ENCODE measurements around the gene ABHD16A.

Gene ABHD16A

GRCh38 chr6:31681135-31681671, 21.9 kb downstream of the ABHD16A start:
- no peak for DNase-seq (ENCODE audit: low read depth)
- H3K4me3 ChIP-seq (ENCODE audit: low read depth, low read length), result peak overlapping the region; percentile 45
- in situ Hi-C loops (cut with HindIII; ENCODE audit: low sequenced_read_pairs), result no loop called here
- peak; percentile 15 for TF ChIP-seq CTCF (IDR thresholded peaks at IDR 0.05; ENCODE audit: low read depth, low read length, missing control alignments)

DNA sequence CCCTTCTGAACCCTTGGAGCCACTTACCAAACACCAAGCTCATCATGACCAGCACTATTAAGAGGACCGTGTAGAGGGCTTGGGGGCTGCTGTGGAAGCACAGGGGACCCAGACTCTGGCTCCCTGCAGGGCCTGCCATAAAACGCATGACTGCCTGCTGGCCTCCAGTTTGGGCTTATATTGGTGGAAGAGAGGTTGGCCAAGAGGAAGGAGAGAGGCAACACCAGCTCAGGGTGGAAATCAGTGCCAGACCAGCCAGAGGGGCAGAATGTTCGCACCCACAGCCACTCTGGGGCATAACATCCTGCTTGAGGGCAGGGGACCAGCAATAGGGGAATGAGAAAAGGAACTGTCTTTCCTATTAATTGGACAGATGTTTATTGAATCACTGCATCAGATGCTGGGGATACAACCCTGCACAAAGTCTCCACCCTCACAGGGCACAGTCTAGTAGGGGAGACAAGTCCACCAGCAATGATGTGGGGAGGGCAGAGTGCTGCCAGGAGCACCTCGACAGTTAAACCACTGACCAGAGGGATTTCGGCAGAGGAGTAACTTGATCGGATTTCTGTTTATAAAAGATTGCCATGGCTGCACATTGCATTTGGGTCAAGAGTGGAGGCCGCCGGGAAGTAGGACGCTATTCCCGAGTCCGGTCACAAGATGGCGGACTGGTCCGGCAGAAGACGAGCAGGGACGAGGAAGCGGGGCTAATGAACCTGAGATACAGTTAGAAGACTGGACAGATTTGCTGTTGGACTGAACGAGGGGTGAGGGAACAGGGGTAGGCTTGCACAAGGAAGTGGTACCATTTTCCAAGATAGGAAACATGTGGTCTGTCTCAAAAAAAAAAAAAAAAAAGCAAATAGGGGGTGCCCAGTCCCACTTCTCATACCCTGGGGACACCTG, 22.6 kb downstream of the ABHD16A start, which contains the start of gene LY6G5C:
Gene LY6G5C, minus strand, starts transcription at position 842 of the 909 bp plus-strand sequence. Its CDS starts 694 bp downstream, at position 148.
- peak within 1 kb of the TSS; percentile 45 for H3K4me3 ChIP-seq (ENCODE audit: low read depth, low read length)
- TF ChIP-seq CTCF (IDR thresholded peaks at IDR 0.05; ENCODE audit: low read depth, low read length, missing control alignments), result peak; percentile 60
- in situ Hi-C loops (cut with HindIII; ENCODE audit: low sequenced_read_pairs), result no loop called here
- peak; percentile 84 for DNase-seq (ENCODE audit: low read depth)

- no peak for DNase-seq (ENCODE audit: low read depth)
- no peak overlapping the region for H3K4me3 ChIP-seq (ENCODE audit: low read depth, low read length)
- no peak for TF ChIP-seq CTCF (IDR thresholded peaks at IDR 0.05; ENCODE audit: low read depth, low read length, missing control alignments)
- in situ Hi-C loops (cut with HindIII; ENCODE audit: low sequenced_read_pairs), result no loop called here
Measured at GRCh38 chr6:31677955-31678354, 25.2 kb downstream of the ABHD16A start.

DNA sequence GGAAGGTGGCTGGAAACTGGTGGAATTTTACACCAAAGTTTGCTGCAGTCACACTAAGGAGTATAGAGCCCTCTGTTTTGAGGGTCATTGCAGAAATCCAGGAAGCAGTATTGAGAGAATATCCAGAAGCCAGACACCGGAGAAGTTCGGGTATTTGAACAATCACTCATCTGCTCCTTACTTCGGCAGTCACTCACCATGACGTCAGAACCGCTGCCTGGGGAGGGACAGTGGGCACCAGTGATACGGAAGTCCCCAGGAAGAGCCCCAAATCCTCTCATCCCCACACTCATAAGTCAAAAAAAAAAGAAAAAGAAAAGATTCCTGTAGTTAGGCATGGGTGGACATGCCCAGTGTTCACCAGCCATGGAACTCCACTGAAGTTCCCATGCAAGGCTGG, 26.2 kb downstream of the ABHD16A start:
- in situ Hi-C loops (cut with HindIII; ENCODE audit: low sequenced_read_pairs), result no loop called here
- no peak overlapping the region for H3K4me3 ChIP-seq (ENCODE audit: low read depth, low read length)
- DNase-seq (ENCODE audit: low read depth), result no peak
- TF ChIP-seq CTCF (IDR thresholded peaks at IDR 0.05; ENCODE audit: low read depth, low read length, missing control alignments), result no peak

DNA sequence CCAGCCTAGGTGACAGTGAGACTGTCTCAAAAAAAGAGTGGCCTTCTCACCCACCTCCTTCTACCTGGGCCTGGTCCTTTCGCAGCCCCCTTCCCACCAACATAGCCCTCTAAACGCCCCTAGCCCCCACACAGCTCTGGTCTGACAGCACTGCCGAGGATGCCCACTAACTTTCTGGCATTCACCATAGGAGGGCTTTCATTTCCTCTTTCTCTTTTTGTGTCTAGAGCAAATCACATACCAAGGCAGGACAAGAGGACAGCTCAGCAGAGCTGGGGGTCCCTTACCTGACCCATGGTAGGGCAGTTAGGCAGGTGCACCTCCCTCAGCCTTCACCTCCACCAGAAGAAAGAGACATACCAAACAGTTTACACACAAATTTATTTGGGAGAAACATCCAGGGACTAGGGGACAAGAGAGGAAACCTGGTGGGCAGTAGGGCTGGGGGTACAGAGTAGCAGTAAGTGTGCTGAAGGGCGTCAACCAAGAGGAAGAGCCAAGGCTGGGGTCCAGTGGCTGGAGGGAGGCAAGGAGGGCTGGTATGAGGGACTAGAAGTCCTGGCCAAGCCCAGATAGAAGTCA, 26.7 kb downstream of the ABHD16A start:
- DNase-seq (ENCODE audit: low read depth), result no peak

More for the DNA sequence above, 26.7 kb downstream of the ABHD16A start:
- no peak overlapping the region for H3K4me3 ChIP-seq (ENCODE audit: low read depth, low read length)
- no peak for TF ChIP-seq CTCF (IDR thresholded peaks at IDR 0.05; ENCODE audit: low read depth, low read length, missing control alignments)
- in situ Hi-C loops (cut with HindIII; ENCODE audit: low sequenced_read_pairs), result no loop called here

All from astrocyte of the cerebellum (primary cell).